Stimulated activated naive CD4-positive, alpha-beta T cell treated with Interleukin-2 at 50 U/mL for 16 hours (primary cell): ENCODE results near the gene HSPB2.

Experiments used
- DNase-seq: peaks from one replicate; lab custom pipeline; 2025; lab: John Stamatoyannopoulos, UW

HSPB2 gene

DNA sequence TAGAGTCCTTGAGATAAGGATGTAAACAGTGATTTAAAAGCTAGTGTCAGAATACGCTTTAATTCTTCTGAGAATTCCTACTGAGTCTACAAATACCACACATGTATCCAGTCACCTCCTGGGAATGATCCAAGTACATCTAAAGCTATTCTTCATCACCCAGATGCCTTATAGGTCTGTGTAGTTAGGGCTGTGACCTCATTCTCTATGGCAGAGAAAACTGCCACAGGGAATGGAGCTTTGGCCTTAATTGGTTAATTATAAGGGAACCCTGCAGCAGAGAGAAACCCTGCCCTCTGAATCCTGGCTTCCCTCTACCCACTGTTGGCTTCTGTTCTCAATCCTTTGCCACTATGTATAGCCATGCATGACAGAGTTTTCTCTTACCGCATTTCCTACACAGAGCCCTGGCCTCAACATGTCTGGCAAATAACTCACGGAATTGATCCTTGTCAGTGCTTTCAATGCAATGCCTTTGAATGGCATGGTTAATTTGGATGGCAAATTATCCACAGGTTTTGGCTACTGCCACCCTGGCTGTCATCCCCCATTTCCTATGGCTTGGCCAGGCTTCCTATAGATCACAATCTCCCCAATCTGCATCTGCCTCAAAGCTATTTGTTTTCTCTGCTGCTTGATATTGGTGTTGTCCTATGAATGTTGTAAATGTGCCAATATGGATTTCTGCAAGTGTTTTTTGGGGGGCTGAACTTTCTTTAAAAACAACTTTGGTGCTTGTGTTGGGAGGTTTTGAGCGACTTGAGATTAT lies 27.5 kb downstream of the HSPB2 start:
- no peak for DNase-seq

DNA sequence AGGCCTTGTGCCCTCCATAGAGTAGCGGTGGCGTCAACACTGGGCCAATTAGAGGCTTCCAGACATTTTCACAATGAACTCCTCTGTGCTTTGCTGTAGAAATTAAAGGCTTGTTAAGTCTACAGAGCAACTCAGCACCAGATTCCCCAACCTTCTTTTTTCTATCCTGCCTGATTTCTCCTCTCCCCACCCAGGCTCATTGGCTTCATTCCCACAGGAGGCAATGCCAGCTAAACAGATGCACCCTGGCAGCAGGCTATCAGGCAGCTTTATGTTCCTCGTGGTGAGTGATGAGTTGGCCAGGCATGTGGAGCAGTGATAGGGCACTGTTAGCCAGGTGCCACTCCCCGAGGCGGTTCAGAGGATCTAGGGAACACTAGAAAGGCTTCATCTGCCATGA lies 29.4 kb downstream of the HSPB2 start:
- DNase-seq = no peak

DNA sequence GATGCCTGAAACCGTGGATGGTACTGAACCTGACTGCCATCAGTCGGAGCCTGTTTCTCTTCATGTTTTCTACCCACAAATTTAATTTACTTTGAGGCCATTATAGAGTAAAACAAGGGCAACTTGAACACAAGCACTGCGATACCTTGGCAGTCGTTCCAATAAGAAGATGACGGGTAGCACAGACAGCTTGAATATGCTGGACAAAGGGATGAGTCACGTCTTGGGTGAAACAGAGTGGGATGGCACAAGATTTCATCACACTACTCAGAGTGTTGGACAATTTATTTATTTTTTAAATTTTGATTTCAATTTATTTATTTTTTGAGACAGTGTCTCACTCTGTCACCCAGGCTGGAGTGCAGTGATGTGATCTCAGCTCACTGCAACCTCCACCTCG lies 30.3 kb downstream of the HSPB2 start:
- no peak for DNase-seq

DNA sequence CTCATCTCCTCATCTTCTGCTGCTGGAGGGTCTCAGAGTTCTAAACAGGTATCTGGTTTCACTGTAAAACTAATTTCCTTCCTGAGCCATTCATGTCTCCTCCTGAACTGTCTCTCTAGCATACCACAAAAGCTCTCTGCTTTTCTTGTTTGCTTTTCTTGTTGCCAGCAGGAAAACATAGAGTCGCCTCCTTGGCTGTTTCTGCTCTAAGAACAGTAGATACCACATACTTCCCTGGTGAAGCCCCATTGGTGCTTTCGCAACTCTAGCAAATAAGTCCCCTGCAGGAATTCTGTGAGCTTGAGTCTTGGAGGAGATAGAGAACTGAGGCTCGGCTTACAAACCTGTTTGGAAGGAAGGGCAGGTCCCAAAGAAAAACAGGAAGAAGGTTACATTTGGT lies 31.6 kb downstream of the HSPB2 start:
- no peak for DNase-seq

DNA sequence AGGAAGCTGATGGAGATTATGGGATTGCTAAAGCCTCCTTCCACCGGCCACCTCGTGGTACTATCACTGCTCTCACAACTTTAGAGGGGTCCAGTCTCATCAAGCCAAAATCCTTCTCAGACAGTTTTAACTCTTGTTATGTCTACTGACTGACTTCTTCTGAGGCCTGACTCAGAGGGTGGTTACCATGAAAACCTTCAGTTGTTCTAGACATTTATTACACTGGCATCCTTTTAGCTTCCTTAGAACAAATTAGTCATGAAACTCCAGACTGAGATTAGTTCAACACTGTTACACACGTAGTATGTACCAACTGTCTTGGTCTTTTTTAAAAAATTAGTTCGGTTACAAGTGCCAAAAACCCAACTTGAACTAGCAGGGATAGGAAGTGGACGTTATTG lies 32.1 kb downstream of the HSPB2 start:
- DNase-seq = no peak

DNA sequence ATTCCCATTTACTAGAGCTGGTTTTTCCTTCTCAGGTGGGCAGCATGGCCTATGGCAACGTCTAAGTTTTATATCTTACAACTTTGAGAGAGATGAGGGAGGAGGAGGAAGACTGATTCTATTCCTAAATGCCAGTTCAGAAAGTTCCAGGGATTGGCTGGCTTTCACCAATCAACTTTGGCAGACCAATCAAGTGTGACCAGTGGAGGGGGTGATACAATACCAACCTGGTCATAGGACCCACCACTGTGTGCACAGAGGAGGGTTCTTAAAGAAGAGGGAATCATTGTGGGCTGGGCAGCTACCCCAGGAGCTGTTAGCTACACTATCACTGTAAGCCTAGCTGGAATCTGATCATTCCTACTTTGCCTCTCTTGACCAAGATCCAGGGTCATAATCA lies 32.7 kb downstream of the HSPB2 start:
- no peak for DNase-seq

DNA sequence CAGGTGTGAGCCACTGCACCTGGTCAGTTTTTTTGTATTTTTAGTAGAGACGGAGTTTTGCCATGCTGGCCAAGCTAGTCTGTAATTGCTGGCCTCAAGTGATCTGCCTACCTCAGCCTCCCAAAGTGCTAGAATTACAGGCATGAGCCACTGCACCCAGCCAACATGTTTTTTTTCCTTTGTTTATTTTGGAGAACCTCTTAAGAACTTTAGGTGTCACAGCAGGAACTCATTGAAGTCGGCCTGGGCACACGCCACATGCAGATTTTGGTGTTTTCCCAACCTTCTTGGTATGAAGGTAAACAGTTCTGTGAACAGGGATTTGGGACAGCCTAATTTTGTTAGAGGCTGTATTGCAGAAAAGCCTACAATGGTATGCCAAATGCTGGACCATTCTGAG lies 34.0 kb downstream of the HSPB2 start:
- no peak for DNase-seq

DNA sequence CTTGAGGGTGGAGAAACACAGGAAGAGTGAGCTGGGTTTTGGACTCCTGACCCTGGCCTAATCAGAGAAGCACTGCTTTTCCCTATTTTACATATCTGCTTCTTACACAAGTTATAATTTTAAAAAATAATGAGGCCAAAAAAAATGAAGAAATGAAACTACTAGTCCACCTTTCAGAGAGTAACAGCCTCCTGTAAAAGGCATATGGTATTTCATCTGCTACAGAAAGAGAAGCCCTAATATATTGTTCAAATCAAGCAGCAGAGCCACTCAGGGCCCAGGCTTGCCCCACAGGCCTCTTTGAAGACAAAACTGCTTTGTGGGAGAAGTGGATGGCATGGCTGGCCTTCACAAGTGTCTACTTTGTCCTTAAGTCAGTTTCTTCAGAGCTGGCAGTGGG lies 34.6 kb downstream of the HSPB2 start:
- DNase-seq = no peak

DNA sequence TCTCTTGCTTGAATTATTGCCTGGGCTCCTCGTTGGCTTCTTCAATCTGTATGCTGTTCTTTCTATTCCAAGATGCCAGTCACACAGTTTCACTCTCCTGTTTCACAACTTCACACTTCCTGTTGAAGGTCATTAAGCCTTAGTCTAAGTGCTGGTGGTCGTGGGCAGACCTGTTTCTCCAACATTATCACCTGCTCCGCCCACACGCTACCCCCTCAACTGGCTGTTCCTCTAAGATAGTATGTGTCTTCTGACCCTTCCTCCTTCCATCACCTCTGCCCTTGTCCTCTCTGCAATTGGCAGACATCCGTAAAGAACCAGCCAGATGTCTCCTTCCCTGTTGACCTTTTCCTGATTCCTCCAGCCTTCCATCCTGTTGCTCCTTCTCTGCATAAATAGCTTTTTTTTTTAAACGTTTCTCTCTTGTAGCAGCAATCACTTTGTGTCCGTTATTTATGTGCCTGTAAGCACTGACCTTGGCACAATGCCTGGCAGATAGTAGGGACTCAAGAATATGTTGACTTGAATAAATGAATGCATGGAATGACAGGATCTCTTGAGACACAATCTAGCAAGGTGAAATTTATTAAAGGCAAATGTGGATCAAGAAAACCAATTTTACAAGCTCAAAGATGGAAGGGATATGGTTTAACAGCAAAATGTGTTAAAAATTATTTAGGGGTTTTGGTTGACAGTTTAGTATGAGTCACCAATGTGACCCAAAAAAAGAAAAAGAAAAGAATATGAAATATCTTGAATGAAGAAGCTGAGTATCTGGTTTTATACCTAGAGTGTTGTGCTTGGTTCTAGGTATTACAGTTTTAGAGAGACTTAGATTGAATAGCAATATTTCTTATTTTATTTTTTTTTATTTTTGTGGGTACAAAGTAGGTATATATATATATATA lies 37.2 kb downstream of the HSPB2 start:
- DNase-seq = no peak

DNA sequence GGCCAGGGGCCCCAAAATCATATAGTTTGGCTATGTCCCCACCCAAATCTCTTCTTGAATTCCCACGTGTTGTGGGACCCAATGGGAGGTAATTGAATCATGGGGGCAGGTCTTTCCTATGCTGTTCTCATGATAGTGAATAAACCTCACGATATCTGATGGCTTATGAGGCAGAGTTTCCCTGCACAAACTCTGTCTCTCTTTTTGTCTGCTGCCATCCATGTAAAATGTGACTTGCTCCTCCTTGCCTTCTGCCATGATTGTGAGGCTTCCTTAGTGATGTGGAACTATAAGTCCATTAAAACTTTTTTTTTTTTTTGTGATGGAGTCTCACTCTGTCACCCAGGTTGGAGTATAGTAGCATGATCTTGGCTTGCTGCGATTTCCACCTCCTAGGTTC lies 39.0 kb downstream of the HSPB2 start:
- no peak for DNase-seq

DNA sequence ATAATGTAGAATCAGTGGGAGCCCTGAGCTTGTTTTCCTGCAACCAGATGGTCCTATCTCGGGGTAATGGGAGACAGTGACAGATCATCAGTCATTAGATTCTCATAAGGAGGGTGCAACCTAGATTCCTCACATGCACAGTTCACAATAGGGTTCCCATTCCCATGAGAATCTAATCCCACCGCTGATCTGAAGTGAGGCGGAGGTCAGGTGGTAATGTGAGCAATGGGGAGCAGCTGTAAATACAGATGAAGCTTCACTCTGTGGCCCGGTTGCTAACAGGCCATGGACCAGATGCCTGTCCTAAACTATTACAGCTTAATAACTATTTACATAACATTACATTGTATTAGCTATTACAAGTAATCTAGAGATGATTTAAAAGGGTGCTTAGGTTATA lies 41.6 kb downstream of the HSPB2 start:
- DNase-seq = no peak

DNA sequence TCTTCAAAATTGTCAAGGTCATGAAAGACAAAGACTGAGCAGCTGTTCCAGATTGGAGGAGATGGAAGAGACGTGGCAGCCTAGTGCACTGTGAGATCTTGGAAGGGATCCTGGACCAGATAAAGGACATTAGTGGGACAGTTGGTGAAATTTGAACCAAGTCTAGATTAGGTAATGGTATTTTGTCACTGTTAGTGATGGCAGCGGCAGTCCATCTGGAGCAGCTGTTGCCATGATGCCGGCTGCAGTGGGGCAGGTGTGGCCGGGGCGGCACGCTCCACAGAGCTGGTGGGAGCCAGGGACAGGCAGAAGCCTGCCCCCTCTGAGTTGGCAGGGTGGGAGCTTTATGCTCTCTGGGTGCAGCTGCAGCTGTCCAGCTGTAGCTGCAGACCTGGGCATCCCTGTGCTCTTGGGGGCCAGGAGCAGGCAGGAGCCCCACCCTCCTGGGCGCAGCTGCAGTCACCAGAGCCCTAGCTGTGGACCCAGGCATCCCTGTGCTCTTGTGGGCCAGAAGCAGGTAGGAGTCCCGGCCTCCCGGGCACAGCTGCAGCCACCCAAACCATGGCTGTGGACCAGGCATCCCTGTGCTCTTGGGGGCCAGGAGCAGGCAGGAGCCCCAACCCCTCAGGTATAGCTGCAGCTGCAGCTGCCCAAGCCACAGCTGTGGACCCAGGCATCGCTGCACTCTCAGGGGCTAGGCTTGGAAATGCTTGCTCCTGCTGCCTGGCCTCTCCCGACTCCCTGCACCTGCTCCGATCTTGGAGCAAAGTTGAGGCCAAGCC lies 45.3 kb downstream of the HSPB2 start:
- no peak for DNase-seq

DNA sequence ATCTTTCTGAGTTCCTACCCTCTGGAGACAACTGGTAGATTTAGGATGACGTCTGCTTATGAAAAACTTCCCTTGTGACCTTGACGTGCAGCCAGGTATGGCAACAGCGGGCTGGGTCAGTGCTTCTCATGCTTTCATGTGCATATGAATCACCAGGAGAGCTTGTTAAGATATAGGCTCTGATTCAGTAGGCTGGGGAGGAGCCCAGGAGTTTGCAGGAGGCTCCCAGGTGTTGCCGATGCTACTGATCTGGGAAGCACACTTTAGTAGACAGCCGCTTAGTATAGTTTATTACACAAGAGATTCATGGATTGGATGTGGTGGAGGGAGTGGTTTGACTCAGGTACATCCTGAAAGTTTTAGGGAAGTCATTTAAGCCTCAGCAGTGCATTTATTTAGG lies 48.4 kb downstream of the HSPB2 start:
- DNase-seq = no peak

DNA sequence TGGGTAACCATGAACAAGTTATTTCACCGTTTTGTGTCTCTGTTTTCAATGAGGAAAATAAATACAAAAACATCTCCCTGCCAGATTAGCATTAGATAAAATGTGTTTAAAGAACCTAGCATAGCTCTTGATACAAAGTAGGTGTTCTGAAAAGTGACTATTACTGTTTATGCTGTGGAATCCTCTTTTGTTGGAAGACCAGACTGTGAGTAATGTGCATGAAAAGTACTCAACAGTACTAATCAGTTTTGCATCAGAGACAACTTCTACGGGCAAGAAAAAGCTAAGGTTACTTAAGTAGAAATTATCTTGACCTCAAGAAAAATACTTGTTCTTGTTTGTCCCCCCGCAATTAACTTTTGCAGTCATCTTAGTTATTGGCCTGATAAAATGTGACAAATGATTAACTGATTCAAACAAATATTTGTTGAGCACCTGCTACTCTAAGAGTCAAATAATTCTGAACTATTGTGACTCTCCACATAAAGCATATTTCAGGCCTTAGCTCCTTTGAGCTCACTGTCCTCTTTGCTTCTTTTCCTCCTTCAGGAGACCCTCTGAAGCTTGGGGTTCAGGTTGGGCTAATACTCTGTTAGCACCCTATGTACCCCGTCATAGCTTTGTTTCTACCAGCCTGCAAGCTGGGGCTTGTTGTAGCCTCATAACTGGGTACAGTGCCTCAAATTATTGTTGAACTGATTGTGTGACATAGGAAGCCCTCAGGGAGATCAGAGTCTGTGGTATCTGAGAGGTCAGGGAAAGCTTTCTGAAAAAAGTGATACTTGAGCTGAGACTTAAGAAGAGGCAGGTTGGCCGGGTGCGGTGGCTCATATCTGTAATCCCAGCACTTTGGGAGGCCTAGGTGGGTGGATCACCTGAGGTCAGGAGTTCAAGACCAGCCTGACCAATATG lies 49.1 kb downstream of the HSPB2 start:
- DNase-seq = no peak
